Subcutaneous adipose tissue (tissue), 4 donors: ENCODE results near the gene IQCH. TPM values are rescaled to one million over a fixed set of nuclear protein-coding genes. Genes with fewer than 3 reads are reported as not detected.

Experiments used
- total RNA-seq, 4 donors: library from RNA; depleted of rRNA; stranded (reverse); fragments of >200 nt; gene quantifications; one replicate each; pipeline ENCODE4 v1.1.0, GENCODE V29; 2016
- TF ChIP-seq, protein P1 (sequence below): fragments of 450-650 bp; IDR thresholded peaks from one replicate; pipeline ENCODE4 v1.5.1; 2016; ENCODE audit warnings: low read depth, mild to moderate bottlenecking, control low read depth, antibody characterized with exemption, moderate library complexity

Gene IQCH
- total RNA-seq, 4 donors from 2014 or later = 0.51 to 1.5 (median 0.88) TPM; not detected in 1

GRCh38 chr15:67281714-67282113 lies 27.1 kb downstream of the IQCH start:
- TF ChIP-seq, protein P1, sequence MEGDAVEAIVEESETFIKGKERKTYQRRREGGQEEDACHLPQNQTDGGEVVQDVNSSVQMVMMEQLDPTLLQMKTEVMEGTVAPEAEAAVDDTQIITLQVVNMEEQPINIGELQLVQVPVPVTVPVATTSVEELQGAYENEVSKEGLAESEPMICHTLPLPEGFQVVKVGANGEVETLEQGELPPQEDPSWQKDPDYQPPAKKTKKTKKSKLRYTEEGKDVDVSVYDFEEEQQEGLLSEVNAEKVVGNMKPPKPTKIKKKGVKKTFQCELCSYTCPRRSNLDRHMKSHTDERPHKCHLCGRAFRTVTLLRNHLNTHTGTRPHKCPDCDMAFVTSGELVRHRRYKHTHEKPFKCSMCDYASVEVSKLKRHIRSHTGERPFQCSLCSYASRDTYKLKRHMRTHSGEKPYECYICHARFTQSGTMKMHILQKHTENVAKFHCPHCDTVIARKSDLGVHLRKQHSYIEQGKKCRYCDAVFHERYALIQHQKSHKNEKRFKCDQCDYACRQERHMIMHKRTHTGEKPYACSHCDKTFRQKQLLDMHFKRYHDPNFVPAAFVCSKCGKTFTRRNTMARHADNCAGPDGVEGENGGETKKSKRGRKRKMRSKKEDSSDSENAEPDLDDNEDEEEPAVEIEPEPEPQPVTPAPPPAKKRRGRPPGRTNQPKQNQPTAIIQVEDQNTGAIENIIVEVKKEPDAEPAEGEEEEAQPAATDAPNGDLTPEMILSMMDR = no peak

DNA sequence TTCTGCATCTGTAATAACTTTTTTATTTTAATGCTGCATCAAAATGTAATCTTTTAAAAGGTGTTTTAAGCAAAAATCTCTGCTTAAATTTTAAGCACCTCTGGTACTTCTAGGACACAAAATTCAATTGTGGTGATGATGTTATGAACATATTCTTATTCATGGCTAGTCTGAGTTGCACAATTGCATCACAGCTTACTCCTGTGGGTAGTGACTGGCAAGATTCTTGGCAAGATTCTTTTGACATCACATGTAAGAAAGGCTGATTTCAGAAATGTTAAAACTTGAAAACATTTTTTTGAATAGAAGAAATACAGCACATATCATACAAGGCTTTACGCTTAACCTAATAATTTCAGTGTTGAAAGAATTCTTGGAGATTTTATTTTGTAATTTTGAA lies 35.7 kb downstream of the IQCH start:
- TF ChIP-seq, protein P1 = no peak

DNA sequence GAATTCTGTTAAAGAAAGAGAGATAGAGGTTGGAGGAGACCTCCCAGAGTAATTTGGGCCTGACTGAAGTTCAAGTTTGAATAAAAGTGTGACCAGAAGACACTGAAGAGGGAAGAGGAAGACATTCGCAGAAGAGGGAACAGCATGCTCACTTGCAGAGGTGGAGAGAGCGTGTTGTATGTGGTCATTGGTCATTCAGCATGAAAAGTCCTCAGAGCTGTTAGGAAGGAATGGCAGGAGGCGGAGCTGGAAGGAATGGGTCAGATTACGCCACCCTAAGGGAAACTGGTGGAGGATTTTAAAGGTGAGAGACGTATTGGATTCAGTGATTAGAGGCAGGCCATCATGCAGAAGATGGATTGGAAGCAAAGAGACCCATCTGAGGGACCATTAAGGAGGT lies 41.6 kb downstream of the IQCH start:
- TF ChIP-seq, protein P1 = no peak

DNA sequence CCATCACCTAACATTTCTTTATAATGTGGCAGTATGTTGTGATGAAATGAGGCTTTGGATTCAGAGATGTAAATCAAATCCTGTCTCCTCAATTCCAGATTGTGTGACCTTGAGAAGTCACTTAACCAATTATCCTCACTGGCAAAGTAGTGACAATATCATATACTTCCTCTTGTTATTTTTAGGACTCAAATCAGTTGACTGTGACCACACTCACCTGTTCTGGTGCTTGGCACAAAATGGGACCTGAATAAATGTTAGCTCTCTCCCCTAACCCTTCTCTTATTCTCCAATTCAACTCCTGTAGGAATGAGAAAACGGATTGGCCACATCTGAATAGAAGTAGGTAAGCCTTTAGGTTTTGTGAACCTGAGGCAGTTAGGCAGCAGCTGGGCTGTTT lies 42.1 kb downstream of the IQCH start:
- TF ChIP-seq, protein P1 = no peak

DNA sequence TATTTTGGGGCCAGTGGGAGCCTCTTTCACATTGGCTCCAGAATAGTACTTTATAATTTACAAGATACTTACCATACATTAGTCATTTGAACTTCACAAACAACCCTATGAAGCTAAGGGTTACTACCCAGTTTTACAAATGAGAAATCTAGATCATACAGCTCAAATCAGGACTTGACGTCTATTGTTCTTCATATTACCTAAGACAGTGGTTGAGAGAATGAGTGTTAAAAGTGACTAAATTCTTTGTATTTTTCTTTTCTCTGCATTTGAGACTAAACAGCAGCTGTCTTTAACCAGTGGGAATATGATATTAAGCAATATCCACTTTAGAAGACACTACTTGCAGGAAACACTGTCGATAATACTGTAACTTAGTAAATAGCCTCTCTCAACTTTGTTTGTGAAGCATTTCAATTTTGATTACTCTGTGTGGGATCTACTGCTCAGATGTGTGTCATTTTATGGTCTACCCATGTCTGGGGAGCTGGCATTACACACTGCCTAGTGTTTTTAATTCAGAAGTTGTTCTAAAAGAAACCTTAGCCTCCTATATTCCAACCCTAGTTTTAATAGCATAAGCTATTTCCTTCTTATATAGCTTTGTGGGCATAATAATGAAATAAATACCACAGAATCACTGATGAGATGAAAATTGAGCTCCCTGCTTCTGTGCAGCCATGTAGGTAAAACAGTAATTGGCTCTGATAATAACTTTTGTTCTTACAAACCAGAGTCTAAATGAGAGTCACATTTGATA lies 45.9 kb downstream of the IQCH start:
- TF ChIP-seq, protein P1 = no peak

DNA sequence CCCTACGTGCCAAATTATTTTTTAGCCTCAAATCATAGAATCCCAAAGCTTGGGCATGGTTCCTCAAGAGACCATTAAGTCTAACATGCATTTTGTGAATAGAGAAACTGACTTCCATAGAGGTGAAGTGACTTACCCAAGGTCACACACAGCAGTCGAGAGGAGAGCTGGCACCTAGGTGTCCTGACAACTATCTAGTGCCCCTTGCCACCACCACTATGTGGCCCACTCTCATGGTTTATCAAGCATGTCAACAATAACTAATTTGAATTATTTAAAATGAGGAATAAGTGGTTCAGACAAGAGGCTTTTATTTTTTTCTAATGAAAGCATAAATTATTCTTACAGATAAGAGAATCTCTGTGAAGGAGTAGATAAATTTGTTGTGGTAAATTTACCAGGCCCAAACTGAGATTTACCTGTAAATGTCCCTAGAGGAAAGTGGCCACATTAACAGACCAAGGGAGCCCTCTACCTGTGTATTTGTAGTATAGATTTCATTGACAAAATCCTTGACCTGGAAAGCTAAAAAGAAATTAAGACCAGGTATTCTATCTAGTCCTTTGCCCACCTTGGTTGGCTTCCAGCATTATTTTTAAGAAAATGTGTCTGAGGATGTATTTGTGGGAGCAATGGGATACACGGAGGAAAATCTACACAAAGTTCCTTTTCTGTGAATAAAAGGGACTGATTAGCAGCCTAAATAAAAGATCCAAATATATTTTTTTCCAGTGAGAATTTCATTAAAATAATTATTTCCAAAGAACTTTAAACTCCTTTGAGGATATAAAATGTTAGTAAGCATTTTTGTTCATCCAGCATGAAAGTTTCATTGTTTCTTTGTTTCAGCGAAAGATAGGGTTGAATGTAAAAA lies 49.1 kb downstream of the IQCH start:
- TF ChIP-seq, protein P1 = no peak

DNA sequence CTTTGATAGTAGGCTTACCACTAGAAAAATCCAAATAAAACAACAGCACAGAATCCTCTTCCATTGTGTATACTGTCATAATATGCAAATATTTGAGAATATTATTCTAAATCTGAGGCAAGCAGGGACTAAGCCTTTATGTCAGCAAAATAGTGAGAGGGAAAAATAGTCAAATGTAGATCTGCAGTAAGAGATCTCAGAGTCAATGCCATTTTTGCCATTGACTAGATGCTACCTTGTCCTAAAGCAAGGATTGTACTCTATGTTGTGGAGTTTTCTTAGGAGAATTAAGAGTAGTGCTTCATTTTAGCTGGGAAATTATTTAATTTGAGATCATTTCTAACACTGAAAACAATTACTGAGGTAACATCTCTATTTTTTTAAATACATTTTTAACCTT lies 50.2 kb downstream of the IQCH start:
- TF ChIP-seq, protein P1 = no peak
